GM12878 (cell line): ENCODE data around the gene KARS1. TPM values are rescaled to one million over a fixed set of nuclear protein-coding genes. Genes with fewer than 3 reads are reported as not detected.

ENCODE experiments used
- ATAC-seq: fragments of 200-7000 bp; cut with Tn5 transposase; 3 replicates; pipeline ENCODE4 v1.9.1; 2020; ENCODE audit warnings: mild to moderate bottlenecking, moderate library complexity
- BruUV-seq: library from RNA; stranded (reverse); fragments of 400-500 nt; replicated peaks from 2 replicates; lab custom pipeline; 2021; lab: Mats Ljungman, UMichigan
- CTCF ChIA-PET: fragments of 300-600 bp; sonication (Branson Sonifier 250); formaldehyde crosslinking; extraction: SDS; loops from one replicate; lab custom pipeline; 2021; ENCODE audit warnings: inconsistent platforms; lab: Yijun Ruan, JAX
- POLR2A ChIA-PET: fragments of 350-600 bp; formaldehyde crosslinking; extraction: SDS; loops from one replicate; lab custom pipeline; 2021; ENCODE audit warnings: inconsistent platforms; lab: Charles Lee
- RAD21 ChIA-PET: fragments of 300-600 bp; sonication (Branson Sonifier 250); formaldehyde crosslinking; loops from one replicate; lab custom pipeline; 2023; ENCODE audit warnings: antibody characterized with exemption; ENCODE audit not compliant: unreplicated experiment; lab: Charles Lee
- SMC1A ChIA-PET: fragments of 300-600 bp; sonication (Branson Sonifier 250); formaldehyde crosslinking; loops from one replicate; lab custom pipeline; 2023; ENCODE audit not compliant: unreplicated experiment, uncharacterized antibody; lab: Charles Lee
- DNase-seq: peaks from one replicate; pipeline ENCODE4 v3.0.0-alpha.2; 2011; ENCODE audit warnings: low read depth, low spot score
- FAIRE-seq: peaks from 3 replicates; lab custom pipeline; 2011; peaks lifted over from hg19 to GRCh38; lab: Jason Lieb, UNC
- H2AFZ ChIP-seq: 2 replicates; pipeline ENCODE4 v1.6.0; 2011; ENCODE audit warnings: low read depth, low read length, control low read depth; ENCODE audit not compliant: control insufficient read depth
- H3K27ac ChIP-seq: 2 replicates; pipeline ENCODE4 v1.5.1; 2011; ENCODE audit warnings: control low read depth; ENCODE audit not compliant: control insufficient read depth, insufficient read depth
- H3K27me3 ChIP-seq, 2 experiments: replicated peaks in 1 of 2; 2 replicates each; pipeline versions ENCODE4 v1.6.0 to v1.6.1; 2011; ENCODE audit warnings: low read length in 1 of 2; ENCODE audit not compliant: control insufficient read depth in 2 of 2, insufficient read depth in 2 of 2
- H3K36me3 ChIP-seq, 2 experiments: 2 replicates each; pipeline ENCODE4 v1.5.1; 2011; ENCODE audit warnings: low read length in 1 of 2; ENCODE audit not compliant: control insufficient read depth in 2 of 2, insufficient read depth in 2 of 2
- H3K4me1 ChIP-seq: 2 replicates; pipeline ENCODE4 v1.6.1; 2011; ENCODE audit warnings: mild to moderate bottlenecking, low read length, moderate library complexity, mixed read lengths; ENCODE audit not compliant: control insufficient read depth, insufficient read depth
- H3K4me2 ChIP-seq: 2 replicates; pipeline ENCODE4 v1.6.0; 2011; ENCODE audit warnings: control low read depth; ENCODE audit not compliant: control insufficient read depth, insufficient read depth
- H3K4me3 ChIP-seq: fragments of 200-600 bp; sonication (generic); 2 replicates; pipeline ENCODE4 v1.5.1; 2016
- H3K79me2 ChIP-seq: 2 replicates; pipeline ENCODE4 v1.6.0; 2011; ENCODE audit warnings: low read length; ENCODE audit not compliant: control insufficient read depth, insufficient read depth
- H3K9ac ChIP-seq: 2 replicates; pipeline ENCODE4 v1.8.0; 2011; ENCODE audit warnings: low read length, control low read depth, mixed read lengths; ENCODE audit not compliant: control insufficient read depth, insufficient read depth
- H3K9me3 ChIP-seq: replicated peaks from 3 replicates; pipeline ENCODE4 v1.5.1; 2011; ENCODE audit warnings: mild to moderate bottlenecking, low read length; ENCODE audit not compliant: control insufficient read depth, insufficient read depth
- H4K20me1 ChIP-seq: 2 replicates; pipeline ENCODE4 v1.6.0; 2011; ENCODE audit not compliant: control insufficient read depth, insufficient read depth
- BCL11A ChIP-seq: IDR thresholded peaks from 2 replicates; pipeline ENCODE4 v1.6.1; 2011; ENCODE audit warnings: low read depth, low read length
- HCFC1 ChIP-seq: fragments of 150-350 bp; IDR thresholded peaks from 2 replicates; pipeline ENCODE4 v1.6.1; 2014; ENCODE audit warnings: low read length
- HDAC2 ChIP-seq: fragments of 200-600 bp; sonication (generic); IDR thresholded peaks from 2 replicates; pipeline ENCODE4 v1.6.1; 2017
- POU2F2 ChIP-seq: IDR thresholded peaks from 3 replicates; pipeline ENCODE4 v1.6.1; 2011; ENCODE audit warnings: low read depth, mild to moderate bottlenecking, low read length, borderline replicate concordance
- WGBS: methylation state at CpG from one replicate; pipeline ENCODE4 v1.1.6; 2016; ENCODE audit warnings: low lambda C conversion rate; ENCODE audit not compliant: insufficient replicate concordance, insufficient coverage; ENCODE audit errors: missing lambda C conversion rate; 5-methylcytosine and 5-hydroxymethylcytosine counted together
- in situ Hi-C: fragments of 300-500 bp; cut with MboI; formaldehyde crosslinking; loops from 9 replicates; pipeline ENCODE4 v1.14.3; 2018; ENCODE audit warnings: mixed read lengths
- intact Hi-C: fragments of 100-400 bp; cut with micrococcal nuclease; formaldehyde crosslinking; loops from one replicate; pipeline ENCODE4 v1.14.2; 2022; ENCODE audit not compliant: unreplicated experiment
- polyA plus RNA-seq, 11 experiments: library from polyadenylated mRNA; depleted of rRNA in 4 of 11; unstranded in 6 of 11; stranded (reverse) in 5 of 11; fragments of >200 nt; fragmentation: Nextera tagmentation in 4 of 11; fragmentation: Illumina TruSeq in 1 of 11; extraction: Ambion mirVana in 4 of 11; extraction: Trizol in 1 of 11; gene quantifications; 1 replicate in 1 of 11; 2 replicates in 10 of 11; pipeline versions ENCODE4 v1.2.1 to v1.2.3, GENCODE V29; 2011 to 2016; ENCODE audit warnings: inconsistent platforms in 2 of 11, missing spikeins in 2 of 11, low read depth in 1 of 11
- total RNA-seq, 4 experiments: library from RNA; depleted of rRNA in 3 of 4; stranded (reverse); fragments of >200 nt in 3 of 4; fragmentation: Illumina TruSeq in 1 of 4; extraction: Trizol in 1 of 4; gene quantifications; 2 replicates each; pipeline versions ENCODE4 v1.2.1 to v1.2.3, GENCODE V29; 2013 to 2021

KARS1 gene
- total and polyA plus RNA-seq, 10 of the 15 experiments (the other 5 are each of a cell fraction or from before 2014, with no cell fraction given): 187 to 312 (median 211) TPM

DNA sequence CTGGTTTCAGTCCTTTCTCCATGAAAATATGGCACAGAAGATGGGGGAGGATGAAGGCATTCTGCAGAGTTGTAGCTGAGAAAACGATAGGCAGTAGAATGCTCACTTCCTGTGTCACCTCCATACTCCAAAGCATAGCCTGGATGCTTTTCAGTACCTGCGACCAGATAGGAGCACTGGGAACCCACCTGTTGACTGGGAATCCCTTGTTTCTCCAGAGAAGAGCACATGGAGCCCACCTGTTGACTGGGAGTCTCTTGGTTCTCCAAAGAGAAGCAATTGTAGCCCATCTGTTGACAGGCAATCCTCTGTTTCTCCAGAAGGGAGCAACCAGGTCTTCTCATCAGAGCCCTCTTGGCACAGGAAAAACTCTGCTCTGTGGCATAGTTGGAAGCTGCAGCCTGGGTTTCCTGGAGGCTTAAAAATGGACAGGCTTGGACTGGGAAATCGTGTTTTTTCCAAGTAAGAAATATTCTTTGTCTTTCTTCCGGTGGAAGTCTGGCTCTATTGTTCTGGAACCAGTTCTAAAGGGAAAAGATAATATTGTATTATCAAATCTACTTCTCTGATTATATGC lies 13.3 kb upstream of the KARS1 start:
- no peak for TF ChIP-seq BCL11A
- TF ChIP-seq HDAC2: no peak
- no peak for TF ChIP-seq POU2F2
- Histone ChIP-seq H3K27me3 (no peaks in the 10 kb centered on the region), H3K9ac (no peak overlapping the region), H3K27ac (no peak overlapping the region), H3K4me3 (no peak overlapping the region), H2AFZ (no peak overlapping the region), H3K79me2 (no peaks in the 10 kb centered on the region), H3K36me3 (peaks cover 8 to 21% of the 10 kb centered on the region in 2 experiments; a peak in 3 of 4 replicates), H3K4me1 (no peaks in the 10 kb centered on the region), H4K20me1 (no peaks in the 10 kb centered on the region), H3K9me3 (no peaks in the 10 kb centered on the region; the same call in 2 of the 3 replicates), H3K4me2 (no peak overlapping the region)
- ChIA-PET RAD21 (no interaction called here), SMC1A (no interaction called here), POLR2A (no interaction called here), CTCF (interaction anchor here (1.2 kb wide), 2 partner anchors 11 to 12 kb away, joined by 3 read pairs; no protein-coding TSS in a partner anchor)
- no peak for DNase-seq
- in situ Hi-C loops (no loop called here), intact Hi-C loops (no loop called here)
- WGBS: 71% methylated on average over 4 of the region's 4 CpGs
- no TSS peak for BruUV-seq
- FAIRE-seq: no peak
- no peak for ATAC-seq

DNA sequence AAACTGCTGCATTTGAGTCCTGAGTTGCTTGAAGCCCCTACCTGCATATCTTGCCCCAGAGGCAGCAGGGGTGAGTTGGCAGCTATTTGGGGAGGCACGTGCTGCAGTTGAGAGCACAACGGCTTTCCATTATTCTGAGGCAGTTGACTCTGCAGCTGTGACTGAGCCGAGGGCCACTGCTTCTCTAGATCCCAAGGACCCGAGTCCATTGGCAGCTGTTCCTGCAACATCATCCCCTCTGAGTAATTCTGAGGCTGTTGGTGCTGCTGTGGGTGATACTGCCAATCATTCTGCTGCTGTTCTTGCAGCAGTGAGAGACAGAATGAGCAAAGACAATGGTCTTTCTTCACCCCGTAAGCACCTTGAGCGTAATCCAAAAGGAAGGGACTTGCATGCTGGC lies 12.9 kb upstream of the KARS1 start:
- Histone ChIP-seq H3K36me3 (peaks cover 8 to 21% of the 10 kb centered on the region in 2 experiments; a peak in 3 of 4 replicates), H4K20me1 (no peaks in the 10 kb centered on the region), H3K4me3 (no peak overlapping the region), H3K9me3 (no peaks in the 10 kb centered on the region; the same call in 2 of the 3 replicates), H3K27me3 (no peaks in the 10 kb centered on the region), H3K79me2 (no peaks in the 10 kb centered on the region), H3K4me2 (no peak overlapping the region), H2AFZ (no peak overlapping the region), H3K27ac (no peak overlapping the region), H3K9ac (no peak overlapping the region), H3K4me1 (no peaks in the 10 kb centered on the region)
- BruUV-seq: no TSS peak
- ChIA-PET POLR2A (interaction anchor here (1.2 kb wide), 1 partner anchor 10 kb away, joined by 3 read pairs; no protein-coding TSS in a partner anchor), CTCF (interaction anchor here (1.0 to 1.2 kb wide), 2 partner anchors 12 to 103 kb away, joined by 3 read pairs; no protein-coding TSS in a partner anchor), SMC1A (interaction anchor here (1.2 kb wide), 1 partner anchor 104 kb away, joined by 4 read pairs; no protein-coding TSS in a partner anchor), RAD21 (no interaction called here)
- no peak for ATAC-seq
- in situ Hi-C loops (no loop called here), intact Hi-C loops (no loop called here)
- WGBS: 97% methylated on average over 6 of the region's 6 CpGs
- DNase-seq: no peak
- no peak for TF ChIP-seq HCFC1
- no peak for FAIRE-seq
